Measurements from ENCODE around the gene PACRG. TPM values are rescaled to one million over a fixed set of nuclear protein-coding genes. Genes with fewer than 3 reads are reported as not detected.

Gene PACRG
- total RNA-seq, 1 experiment from 2014 or later, result 0.26 TPM

GRCh38 chr6:163289447-163289846 is 561.7 kb downstream of the PACRG start:
- Mint-ChIP-seq H3K27me3 (ENCODE audit: low read depth) (no peaks in the 10 kb centered on the region), H3K27ac (no peak overlapping the region), H3K9me3 (no peaks in the 10 kb centered on the region; a peak in 1 of 5 replicates), H3K36me3 (ENCODE audit: insufficient read depth in 1 of 3, low read depth in 3 of 3) (0 out of 7 replicates have a peak, but pooled peaks cover 0 to 2% (median 0%) of the 10 kb centered on the region in 3 experiments), H3K4me1 (peaks cover 5 to 9% of the 10 kb centered on the region in 2 experiments; a peak in 3 of 4 replicates), H3K4me3 (no peak overlapping the region)
- Histone ChIP-seq H2AFZ (ENCODE audit: low read length) (no peak overlapping the region), H2BK120ac (ENCODE audit: low read depth, low read length, poor library complexity, severe bottlenecking) (no peak overlapping the region), H3K9me3 (ENCODE audit: control insufficient read depth, low read depth, low read length) (no peaks in the 10 kb centered on the region), H4K5ac (ENCODE audit: insufficient read length, low read depth, low read length) (no peak overlapping the region), H3K4me1 (ENCODE audit: insufficient read depth, low read length) (no peaks in the 10 kb centered on the region; the same call in 1 of the 2 replicates), H3K79me1 (ENCODE audit: insufficient read depth, low read depth, low read length, poor library complexity, severe bottlenecking) (no peaks in the 10 kb centered on the region), H3K9ac (ENCODE audit: extremely low read depth, insufficient read length, low read length) (no peak overlapping the region), H3K4me2 (ENCODE audit: insufficient read depth, insufficient read length, low read length) (no peak overlapping the region), H3K18ac (ENCODE audit: insufficient read length, low read depth, low read length) (no peak overlapping the region), H3K14ac (ENCODE audit: insufficient read depth, low read length) (no peak overlapping the region), H4K20me1 (ENCODE audit: control insufficient read depth, insufficient read depth, insufficient read length) (no peaks in the 10 kb centered on the region), H3K27me3 (ENCODE audit: insufficient read depth, low read length) (no peaks in the 10 kb centered on the region), H3T11ph (ENCODE audit: low read length) (no peak overlapping the region), H2BK5ac (ENCODE audit: insufficient read length, low read length) (no peak overlapping the region), H3K23me2 (ENCODE audit: insufficient read length, low read depth, low read length, poor library complexity, severe bottlenecking) (no peaks in the 10 kb centered on the region), H3K4ac (ENCODE audit: low read depth, low read length) (no peak overlapping the region), H2BK15ac (ENCODE audit: low read depth, low read length) (no peak overlapping the region), H2BK12ac (ENCODE audit: insufficient read length, low read depth, low read length) (no peak overlapping the region), H4K91ac (ENCODE audit: insufficient read length, low read depth, low read length) (no peak overlapping the region), H3K56ac (ENCODE audit: insufficient read length, low read depth, low read length) (no peak overlapping the region), H2BK20ac (ENCODE audit: low read depth, low read length, poor library complexity, severe bottlenecking) (no peak overlapping the region), H2AK5ac (ENCODE audit: insufficient read length, low read length) (no peak overlapping the region), H3K27ac (ENCODE audit: insufficient read length, low read depth, low read length) (no peak overlapping the region), H3K79me2 (ENCODE audit: insufficient read depth, low read length) (no peaks in the 10 kb centered on the region), H4K8ac (replicated peaks; ENCODE audit: insufficient read length, low read depth, low read length) (no peak overlapping the region), H3K23ac (ENCODE audit: insufficient read length, low read depth, low read length) (no peak overlapping the region)
- no peak for DNase-seq
- TF ChIP-seq CTCF (conservative IDR thresholded peaks at IDR 0.05), result no peak
- no CpG with 5 or more reads among the region's 4 CpGs for WGBS (ENCODE audit: extremely low coverage, insufficient read length, low lambda C conversion rate)
